Measurements from ENCODE around the gene NCAPD2. TPM values are rescaled to one million over a fixed set of nuclear protein-coding genes. Genes with fewer than 3 reads are reported as not detected.

Gene NCAPD2, protein sequence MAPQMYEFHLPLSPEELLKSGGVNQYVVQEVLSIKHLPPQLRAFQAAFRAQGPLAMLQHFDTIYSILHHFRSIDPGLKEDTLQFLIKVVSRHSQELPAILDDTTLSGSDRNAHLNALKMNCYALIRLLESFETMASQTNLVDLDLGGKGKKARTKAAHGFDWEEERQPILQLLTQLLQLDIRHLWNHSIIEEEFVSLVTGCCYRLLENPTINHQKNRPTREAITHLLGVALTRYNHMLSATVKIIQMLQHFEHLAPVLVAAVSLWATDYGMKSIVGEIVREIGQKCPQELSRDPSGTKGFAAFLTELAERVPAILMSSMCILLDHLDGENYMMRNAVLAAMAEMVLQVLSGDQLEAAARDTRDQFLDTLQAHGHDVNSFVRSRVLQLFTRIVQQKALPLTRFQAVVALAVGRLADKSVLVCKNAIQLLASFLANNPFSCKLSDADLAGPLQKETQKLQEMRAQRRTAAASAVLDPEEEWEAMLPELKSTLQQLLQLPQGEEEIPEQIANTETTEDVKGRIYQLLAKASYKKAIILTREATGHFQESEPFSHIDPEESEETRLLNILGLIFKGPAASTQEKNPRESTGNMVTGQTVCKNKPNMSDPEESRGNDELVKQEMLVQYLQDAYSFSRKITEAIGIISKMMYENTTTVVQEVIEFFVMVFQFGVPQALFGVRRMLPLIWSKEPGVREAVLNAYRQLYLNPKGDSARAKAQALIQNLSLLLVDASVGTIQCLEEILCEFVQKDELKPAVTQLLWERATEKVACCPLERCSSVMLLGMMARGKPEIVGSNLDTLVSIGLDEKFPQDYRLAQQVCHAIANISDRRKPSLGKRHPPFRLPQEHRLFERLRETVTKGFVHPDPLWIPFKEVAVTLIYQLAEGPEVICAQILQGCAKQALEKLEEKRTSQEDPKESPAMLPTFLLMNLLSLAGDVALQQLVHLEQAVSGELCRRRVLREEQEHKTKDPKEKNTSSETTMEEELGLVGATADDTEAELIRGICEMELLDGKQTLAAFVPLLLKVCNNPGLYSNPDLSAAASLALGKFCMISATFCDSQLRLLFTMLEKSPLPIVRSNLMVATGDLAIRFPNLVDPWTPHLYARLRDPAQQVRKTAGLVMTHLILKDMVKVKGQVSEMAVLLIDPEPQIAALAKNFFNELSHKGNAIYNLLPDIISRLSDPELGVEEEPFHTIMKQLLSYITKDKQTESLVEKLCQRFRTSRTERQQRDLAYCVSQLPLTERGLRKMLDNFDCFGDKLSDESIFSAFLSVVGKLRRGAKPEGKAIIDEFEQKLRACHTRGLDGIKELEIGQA (N-terminal part only)
- total RNA-seq = 10 to 100 TPM; 21.0 to 30.0 TPM
- 10 to 100 TPM; 28.9 to 29.1 TPM for polyA plus RNA-seq (ENCODE audit: insufficient read length in 2 of 2)
- long read RNA-seq, donor 1, full-length matches to known transcripts = 1 of 1 reads
- long read RNA-seq, donor 1, partial matches to known transcripts = 0 of 1 reads
- long read RNA-seq, donor 1, other reads (novel, unspliced or antisense) = 0 of 1 reads
- long read RNA-seq, donor 2, partial matches to known transcripts = 0 of 1 reads
- long read RNA-seq, donor 2, other reads (novel, unspliced or antisense) = 0 of 1 reads
- long read RNA-seq, donor 3, full-length matches to known transcripts = 2 of 2 reads
- long read RNA-seq, donor 3, partial matches to known transcripts = 0 of 2 reads
- long read RNA-seq, donor 3, other reads (novel, unspliced or antisense) = 0 of 2 reads
- long read RNA-seq, donor 4, full-length matches to known transcripts = 3 of 8 reads
- long read RNA-seq, donor 4, partial matches to known transcripts = 5 of 8 reads
- long read RNA-seq, donor 4, other reads (novel, unspliced or antisense) = 0 of 8 reads

DNA sequence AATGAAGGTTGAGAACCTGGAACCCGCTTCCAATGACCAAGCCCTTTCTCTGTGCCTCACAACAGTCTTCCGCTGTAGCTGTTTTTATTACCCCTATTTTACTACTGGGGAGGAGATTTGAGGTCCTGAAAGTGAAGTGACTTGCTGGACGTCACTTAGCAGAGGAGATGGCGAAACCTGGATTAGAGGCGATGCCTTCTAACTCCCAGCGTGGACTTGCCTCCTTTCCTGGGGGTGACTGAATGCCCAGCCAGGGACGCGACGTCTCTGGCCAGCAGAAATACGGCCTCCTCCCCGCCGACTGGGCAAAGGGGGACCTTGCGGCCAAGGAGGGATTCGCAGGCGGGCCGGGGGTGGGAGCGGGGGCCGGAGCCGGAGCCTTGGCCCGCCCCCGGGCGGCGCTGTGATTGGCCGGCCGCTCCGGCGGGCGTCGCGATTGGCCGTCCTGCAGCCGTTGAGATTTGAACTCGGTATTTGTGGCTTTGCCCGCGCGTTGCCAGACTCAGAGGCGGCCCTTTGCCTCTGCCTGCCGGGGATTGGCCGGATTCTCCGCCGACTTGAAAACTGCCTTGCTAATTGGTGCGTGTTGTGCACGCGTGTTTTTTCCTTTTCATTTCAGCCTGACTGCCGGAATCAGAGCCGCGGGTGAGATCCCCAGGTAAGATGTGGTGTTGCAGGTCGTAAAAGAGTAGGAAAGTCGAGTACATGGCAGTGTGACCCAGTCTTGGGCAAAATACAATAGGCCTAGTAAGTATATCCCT is at the start of gene NCAPD2:
NCAPD2 (plus strand) TSS at position 606 of the 761 bp plus-strand sequence. CDS start 997 bp downstream, outside the sequence.
- WGBS (ENCODE audit: insufficient coverage) = under 1% methylated on average over 47 of the region's 49 CpGs

DNA sequence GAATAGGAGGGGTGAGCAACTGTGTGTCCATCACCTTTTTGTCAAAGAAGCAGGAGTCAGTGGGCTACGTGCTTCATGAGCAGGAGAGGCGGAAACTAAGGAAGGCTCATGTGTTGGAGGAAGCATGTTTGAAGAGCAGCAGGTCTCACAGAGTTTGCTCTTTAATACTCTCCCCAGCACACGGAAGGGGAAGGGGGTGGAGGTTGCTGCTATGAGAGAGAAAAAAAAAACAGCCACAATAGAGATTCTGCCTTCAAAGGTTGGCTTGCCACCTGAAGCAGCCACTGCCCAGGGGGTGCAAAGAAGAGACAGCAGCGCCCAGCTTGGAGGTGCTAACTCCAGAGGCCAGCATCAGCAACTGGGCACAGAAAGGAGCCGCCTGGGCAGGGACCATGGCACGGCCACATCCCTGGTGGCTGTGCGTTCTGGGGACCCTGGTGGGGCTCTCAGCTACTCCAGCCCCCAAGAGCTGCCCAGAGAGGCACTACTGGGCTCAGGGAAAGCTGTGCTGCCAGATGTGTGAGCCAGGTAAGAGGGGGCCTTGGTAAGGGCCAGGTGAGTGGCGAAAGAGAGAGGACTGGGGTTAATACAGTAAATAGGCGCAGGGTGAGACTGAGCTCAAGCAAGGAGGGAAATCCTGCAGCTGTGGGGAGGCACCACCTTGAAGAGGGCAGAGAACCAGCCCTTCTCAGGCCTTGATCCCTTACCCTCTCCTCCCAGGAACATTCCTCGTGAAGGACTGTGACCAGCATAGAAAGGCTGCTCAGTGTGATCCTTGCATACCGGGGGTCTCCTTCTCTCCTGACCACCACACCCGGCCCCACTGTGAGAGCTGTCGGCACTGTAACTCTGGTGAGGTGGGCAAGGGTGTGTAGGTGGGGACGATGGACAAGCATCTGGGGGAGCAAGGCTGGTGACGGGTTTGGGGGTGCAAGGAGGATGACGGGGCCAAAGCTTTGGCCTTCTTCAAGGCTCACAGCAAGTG is 48.9 kb upstream of the NCAPD2 start, which contains the start of gene CD27:
CD27 (plus strand) TSS at position 252 of the 985 bp plus-strand sequence; CDS start at position 393, 141 bp downstream.
- 92% methylated on average over 9 of the region's 16 CpGs for WGBS (ENCODE audit: insufficient coverage)
- Histone ChIP-seq H3K36me3 (ENCODE audit: control insufficient read depth, insufficient read depth, low read length) (peaks cover 19% of the 10 kb centered on the region), H3K4me1 (ENCODE audit: control insufficient read depth, insufficient read depth, low read length) (peaks cover 3% of the 10 kb centered on the region), H3K4me3 (ENCODE audit: low read depth, low read length) (no peak within 1 kb of the TSS), H3K27ac (ENCODE audit: low read depth, low read length) (no peak within 1 kb of the TSS), H3K27me3 (ENCODE audit: control insufficient read depth, insufficient read depth, low read length) (no peaks in the 10 kb centered on the region), H3K9me3 (ENCODE audit: control insufficient read depth, insufficient read depth, low read length) (no peaks in the 10 kb centered on the region)
- DNase-seq (ENCODE audit: low read depth in 4 of 6, low spot score in 6 of 6) = no peak

More for the DNA sequence above, at the start of gene NCAPD2:
- Histone ChIP-seq H3K9me3 (ENCODE audit: control insufficient read depth, insufficient read depth, low read length) (no peaks in the 10 kb centered on the region), H3K27ac (ENCODE audit: low read depth, low read length) (peak within 1 kb of the TSS; percentile 99), H3K27me3 (ENCODE audit: control insufficient read depth, insufficient read depth, low read length) (no peaks in the 10 kb centered on the region), H3K36me3 (ENCODE audit: control insufficient read depth, insufficient read depth, low read length) (peaks cover 17% of the 10 kb centered on the region), H3K4me1 (ENCODE audit: control insufficient read depth, insufficient read depth, low read length) (no peaks in the 10 kb centered on the region), H3K4me3 (ENCODE audit: low read depth, low read length) (peak within 1 kb of the TSS; percentile 91)
- peak; percentile 84 to 98 (median 92) for DNase-seq (ENCODE audit: low read depth in 4 of 6, low spot score in 6 of 6)

DNA sequence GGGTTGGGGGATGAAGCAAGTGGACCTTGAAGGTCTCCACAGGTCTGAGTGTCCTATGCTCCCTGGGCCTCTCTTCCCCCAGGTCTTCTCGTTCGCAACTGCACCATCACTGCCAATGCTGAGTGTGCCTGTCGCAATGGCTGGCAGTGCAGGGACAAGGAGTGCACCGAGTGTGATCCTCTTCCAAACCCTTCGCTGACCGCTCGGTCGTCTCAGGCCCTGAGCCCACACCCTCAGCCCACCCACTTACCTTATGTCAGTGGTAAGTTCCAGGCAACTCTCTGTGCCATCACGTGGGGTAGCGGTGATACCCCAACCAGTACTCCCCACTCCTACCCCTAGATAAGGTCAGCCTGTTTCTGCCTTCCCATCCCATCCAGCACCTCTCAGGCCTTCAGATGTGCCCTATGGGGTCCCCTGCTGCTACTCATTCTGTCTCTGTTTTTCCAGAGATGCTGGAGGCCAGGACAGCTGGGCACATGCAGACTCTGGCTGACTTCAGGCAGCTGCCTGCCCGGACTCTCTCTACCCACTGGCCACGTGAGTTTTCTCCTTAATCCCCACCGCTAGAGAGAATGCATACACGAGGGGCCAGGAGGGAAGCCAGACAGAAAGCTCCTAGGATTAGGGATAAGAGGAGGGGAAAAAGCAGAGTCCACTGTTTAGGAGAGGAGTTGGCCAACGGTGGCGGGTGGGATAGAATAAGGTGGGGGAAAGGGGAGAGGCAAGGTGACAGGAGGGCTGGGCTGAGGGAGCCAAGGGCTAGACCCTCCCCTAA is 43.6 kb upstream of the NCAPD2 start:
- peak in 1 of 6 donors; percentile 20 for DNase-seq (ENCODE audit: low read depth in 4 of 6, low spot score in 6 of 6)

DNA sequence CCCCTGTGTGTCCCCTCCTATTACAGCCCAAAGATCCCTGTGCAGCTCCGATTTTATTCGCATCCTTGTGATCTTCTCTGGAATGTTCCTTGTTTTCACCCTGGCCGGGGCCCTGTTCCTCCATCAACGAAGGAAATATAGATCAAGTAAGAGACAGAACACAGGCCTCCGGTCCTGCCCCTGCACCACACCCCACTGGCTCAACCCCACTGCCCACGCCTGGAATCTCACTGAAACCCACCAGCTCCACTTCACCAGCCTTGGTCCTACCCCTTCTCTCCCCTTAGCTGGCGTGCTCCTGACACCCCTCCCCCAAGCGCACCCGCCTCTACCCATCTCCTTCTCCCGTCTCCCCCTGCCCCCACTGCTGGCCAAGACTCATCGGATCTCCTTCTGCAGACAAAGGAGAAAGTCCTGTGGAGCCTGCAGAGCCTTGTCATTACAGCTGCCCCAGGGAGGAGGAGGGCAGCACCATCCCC is 43.0 kb upstream of the NCAPD2 start:
- 7% methylated on average over 10 of the region's 11 CpGs for WGBS (ENCODE audit: insufficient coverage)
- H3K9me3 ChIP-seq (ENCODE audit: control insufficient read depth, insufficient read depth, low read length) = no peaks in the 10 kb centered on the region

More for the DNA sequence above, 43.6 kb upstream of the NCAPD2 start:
- peak overlapping the region; percentile 72 for H3K4me3 ChIP-seq (ENCODE audit: low read depth, low read length)
- H3K27me3 ChIP-seq (ENCODE audit: control insufficient read depth, insufficient read depth, low read length) = no peaks in the 10 kb centered on the region
- H3K4me1 ChIP-seq (ENCODE audit: control insufficient read depth, insufficient read depth, low read length) = peaks cover 38% of the 10 kb centered on the region
- WGBS (ENCODE audit: insufficient coverage) = 76% methylated on average over 11 of the region's 16 CpGs
- H3K9me3 ChIP-seq (ENCODE audit: control insufficient read depth, insufficient read depth, low read length) = no peaks in the 10 kb centered on the region
- peak overlapping the region; percentile 97 for H3K27ac ChIP-seq (ENCODE audit: low read depth, low read length)
- peaks cover 20% of the 10 kb centered on the region for H3K36me3 ChIP-seq (ENCODE audit: control insufficient read depth, insufficient read depth, low read length)

DNA sequence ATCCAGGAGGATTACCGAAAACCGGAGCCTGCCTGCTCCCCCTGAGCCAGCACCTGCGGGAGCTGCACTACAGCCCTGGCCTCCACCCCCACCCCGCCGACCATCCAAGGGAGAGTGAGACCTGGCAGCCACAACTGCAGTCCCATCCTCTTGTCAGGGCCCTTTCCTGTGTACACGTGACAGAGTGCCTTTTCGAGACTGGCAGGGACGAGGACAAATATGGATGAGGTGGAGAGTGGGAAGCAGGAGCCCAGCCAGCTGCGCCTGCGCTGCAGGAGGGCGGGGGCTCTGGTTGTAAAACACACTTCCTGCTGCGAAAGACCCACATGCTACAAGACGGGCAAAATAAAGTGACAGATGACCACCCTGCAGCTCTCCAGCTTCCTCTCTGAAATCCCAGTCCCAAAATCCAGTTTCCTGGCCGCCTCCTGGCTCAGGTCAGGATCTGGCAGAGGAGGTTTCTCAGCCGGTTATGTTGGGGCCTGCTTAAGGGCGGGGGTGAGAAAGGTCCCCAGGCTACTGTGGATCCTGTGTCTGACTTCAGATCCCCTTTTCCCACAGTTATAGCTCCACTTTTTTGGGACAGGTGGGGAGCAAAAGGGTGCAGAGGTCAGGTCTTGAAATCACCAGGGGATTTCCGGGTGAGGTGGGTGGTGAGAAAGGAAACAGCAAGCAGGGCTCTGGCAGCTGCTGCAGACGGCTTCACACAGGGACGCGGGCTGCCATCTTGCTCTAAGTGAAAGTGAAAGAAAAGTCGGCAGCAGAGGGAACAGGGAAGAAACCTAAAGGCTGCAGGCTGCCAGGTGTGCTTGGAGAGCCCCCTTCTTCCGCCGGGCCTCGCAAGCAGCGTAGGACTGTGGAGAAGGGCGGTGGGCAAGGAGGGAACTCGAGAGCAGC is 42.3 kb upstream of the NCAPD2 start, which contains the start of gene TAPBPL:
TAPBPL (plus strand) TSS at position 695 of the 897 bp plus-strand sequence. CDS start 207 bp downstream, outside the sequence.
- Histone ChIP-seq H3K4me1 (ENCODE audit: control insufficient read depth, insufficient read depth, low read length) (peaks cover 38% of the 10 kb centered on the region), H3K4me3 (ENCODE audit: low read depth, low read length) (peak within 1 kb of the TSS; percentile 72), H3K27me3 (ENCODE audit: control insufficient read depth, insufficient read depth, low read length) (no peaks in the 10 kb centered on the region), H3K36me3 (ENCODE audit: control insufficient read depth, insufficient read depth, low read length) (peaks cover 16% of the 10 kb centered on the region), H3K27ac (ENCODE audit: low read depth, low read length) (peak within 1 kb of the TSS; percentile 97), H3K9me3 (ENCODE audit: control insufficient read depth, insufficient read depth, low read length) (no peaks in the 10 kb centered on the region)
- 8% methylated on average over 23 of the region's 27 CpGs for WGBS (ENCODE audit: insufficient coverage)
- peak; percentile 74 to 98 (median 86) for DNase-seq (ENCODE audit: low read depth in 4 of 6, low spot score in 6 of 6)

More for the DNA sequence above, 43.0 kb upstream of the NCAPD2 start:
- no peaks in the 10 kb centered on the region for H3K27me3 ChIP-seq (ENCODE audit: control insufficient read depth, insufficient read depth, low read length)
- peaks cover 20% of the 10 kb centered on the region for H3K36me3 ChIP-seq (ENCODE audit: control insufficient read depth, insufficient read depth, low read length)
- H3K4me1 ChIP-seq (ENCODE audit: control insufficient read depth, insufficient read depth, low read length) = peaks cover 38% of the 10 kb centered on the region
- peak overlapping the region; percentile 72 for H3K4me3 ChIP-seq (ENCODE audit: low read depth, low read length)
- peak overlapping the region; percentile 97 for H3K27ac ChIP-seq (ENCODE audit: low read depth, low read length)
- DNase-seq (ENCODE audit: low read depth in 4 of 6, low spot score in 6 of 6) = peak in 1 of 6 donors; percentile 38

DNA sequence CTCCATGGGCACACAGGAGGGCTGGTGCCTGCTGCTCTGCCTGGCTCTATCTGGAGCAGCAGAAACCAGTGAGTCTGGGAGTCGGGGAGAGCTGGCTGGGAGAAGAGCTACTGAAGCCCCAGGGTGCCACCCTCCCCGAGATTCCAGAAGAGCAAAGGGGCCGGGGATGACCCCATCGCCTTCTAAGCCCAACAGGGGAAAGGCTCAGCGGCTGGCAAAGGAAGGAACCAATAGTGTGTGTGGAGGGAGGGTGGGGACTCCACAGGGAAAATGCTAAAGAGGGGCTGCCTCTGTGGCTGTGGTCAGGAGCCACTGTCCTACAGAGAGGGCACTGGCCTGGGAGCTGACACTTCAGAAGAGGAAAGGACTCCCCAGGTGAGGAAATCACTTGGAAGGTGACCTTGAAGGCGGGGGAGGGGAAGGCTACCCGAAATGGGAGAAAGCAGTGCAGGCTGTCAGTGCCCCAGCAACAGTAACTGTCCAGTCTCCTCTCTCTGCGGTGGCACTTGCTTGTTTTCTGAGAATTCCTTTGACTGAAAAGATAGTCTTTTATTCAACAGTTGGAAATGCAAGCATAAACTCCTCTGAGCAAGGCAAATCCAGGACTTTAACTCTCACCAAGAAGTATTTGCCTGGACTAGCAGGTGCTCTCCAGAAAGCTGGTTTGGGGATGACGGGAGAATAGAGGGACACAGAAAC is 41.5 kb upstream of the NCAPD2 start:
- Histone ChIP-seq H3K36me3 (ENCODE audit: control insufficient read depth, insufficient read depth, low read length) (peaks cover 13% of the 10 kb centered on the region), H3K4me3 (ENCODE audit: low read depth, low read length) (peak overlapping the region; percentile 72), H3K27ac (ENCODE audit: low read depth, low read length) (peak overlapping the region; percentile 97), H3K9me3 (ENCODE audit: control insufficient read depth, insufficient read depth, low read length) (no peaks in the 10 kb centered on the region), H3K4me1 (ENCODE audit: control insufficient read depth, insufficient read depth, low read length) (peaks cover 38% of the 10 kb centered on the region), H3K27me3 (ENCODE audit: control insufficient read depth, insufficient read depth, low read length) (no peaks in the 10 kb centered on the region)
- peak in 2 of 6 donors; percentile 26 to 43 for DNase-seq (ENCODE audit: low read depth in 4 of 6, low spot score in 6 of 6)
- WGBS (ENCODE audit: insufficient coverage) = 25% methylated on average over 7 of the region's 9 CpGs
